Measurements from ENCODE around the gene CDY2B. TPM values are rescaled to one million over a fixed set of nuclear protein-coding genes. Genes with fewer than 3 reads are reported as not detected.
"Not testable (repeated sequence)": the region's sequence is repeated elsewhere in the genome, so short reads cannot be mapped to it uniquely, and the experiment has no call there.

CDY2B gene
- total and polyA plus RNA-seq, 9 of the 15 experiments (the other 6 are each of a cell fraction or from before 2014, with no cell fraction given): not detected

- H3K4me1 ChIP-seq (replicated peaks in 1 of 2; ENCODE audit: control insufficient read depth in 2 of 2, insufficient read depth in 2 of 2, low read length in 2 of 2); DNase-seq (ENCODE audit: extremely low read depth in 1 of 4, low spot score in 3 of 4); H3K36me3 ChIP-seq (ENCODE audit: control insufficient read depth, insufficient read depth, low read length); H3K9ac ChIP-seq (ENCODE audit: insufficient read depth in 1 of 2, low read depth in 2 of 2, low read length in 2 of 2); POLR2A ChIA-PET; H2AFZ ChIP-seq (ENCODE audit: low read depth, low read length); intact Hi-C loops (cut with micrococcal nuclease); in situ Hi-C loops (cut with MboI); H3K27me3 ChIP-seq (ENCODE audit: control insufficient read depth in 2 of 2, insufficient read depth in 2 of 2, low read length in 2 of 2); H3K79me2 ChIP-seq (ENCODE audit: control insufficient read depth, insufficient read depth, low read length); BruUV-seq (replicated peaks); H3K27ac ChIP-seq (ENCODE audit: extremely low read depth, low read depth, low read length); ATAC-seq; H3K4me3 ChIP-seq; H4K20me1 ChIP-seq (replicated peaks; ENCODE audit: control insufficient read depth, insufficient read depth, low read length); H3K4me2 ChIP-seq (ENCODE audit: insufficient read depth, low read length); CTCF ChIA-PET (ENCODE audit: low intra/inter-chr PET ratio); H3K9me3 ChIP-seq (replicated peaks; ENCODE audit: control insufficient read depth, insufficient read depth, low read depth, low read length); H3K9me1 ChIP-seq (ENCODE audit: control insufficient read depth, insufficient read depth, low read length); FAIRE-seq: not testable (repeated sequence)
- WGBS (ENCODE audit: insufficient coverage, low coverage, missing lambda C conversion rate): no CpG with 5 or more reads among the region's 3 CpGs
Measured at GRCh38 chrY:17856508-17856907, 23.5 kb downstream of the CDY2B start.

- H3K4me3 ChIP-seq; FAIRE-seq; H3K9me1 ChIP-seq (ENCODE audit: control insufficient read depth, insufficient read depth, low read length); DNase-seq (ENCODE audit: extremely low read depth in 1 of 4, low spot score in 3 of 4); BruUV-seq (replicated peaks); in situ Hi-C loops (cut with MboI); H3K9me3 ChIP-seq (replicated peaks; ENCODE audit: control insufficient read depth, insufficient read depth, low read depth, low read length); H2AFZ ChIP-seq (ENCODE audit: low read depth, low read length); intact Hi-C loops (cut with micrococcal nuclease); H3K4me2 ChIP-seq (ENCODE audit: insufficient read depth, low read length); H3K4me1 ChIP-seq (replicated peaks in 1 of 2; ENCODE audit: control insufficient read depth in 2 of 2, insufficient read depth in 2 of 2, low read length in 2 of 2); ATAC-seq; H4K20me1 ChIP-seq (replicated peaks; ENCODE audit: control insufficient read depth, insufficient read depth, low read length); H3K27me3 ChIP-seq (ENCODE audit: control insufficient read depth in 2 of 2, insufficient read depth in 2 of 2, low read length in 2 of 2); H3K27ac ChIP-seq (ENCODE audit: extremely low read depth, low read depth, low read length); H3K36me3 ChIP-seq (ENCODE audit: control insufficient read depth, insufficient read depth, low read length); CTCF ChIA-PET (ENCODE audit: low intra/inter-chr PET ratio); H3K9ac ChIP-seq (ENCODE audit: insufficient read depth in 1 of 2, low read depth in 2 of 2, low read length in 2 of 2); POLR2A ChIA-PET; H3K79me2 ChIP-seq (ENCODE audit: control insufficient read depth, insufficient read depth, low read length): not testable (repeated sequence)
- no CpG with 5 or more reads among the region's 4 CpGs for WGBS (ENCODE audit: insufficient coverage, low coverage, missing lambda C conversion rate)
Measured at GRCh38 chrY:17849131-17849530, 30.9 kb downstream of the CDY2B start.

DNA sequence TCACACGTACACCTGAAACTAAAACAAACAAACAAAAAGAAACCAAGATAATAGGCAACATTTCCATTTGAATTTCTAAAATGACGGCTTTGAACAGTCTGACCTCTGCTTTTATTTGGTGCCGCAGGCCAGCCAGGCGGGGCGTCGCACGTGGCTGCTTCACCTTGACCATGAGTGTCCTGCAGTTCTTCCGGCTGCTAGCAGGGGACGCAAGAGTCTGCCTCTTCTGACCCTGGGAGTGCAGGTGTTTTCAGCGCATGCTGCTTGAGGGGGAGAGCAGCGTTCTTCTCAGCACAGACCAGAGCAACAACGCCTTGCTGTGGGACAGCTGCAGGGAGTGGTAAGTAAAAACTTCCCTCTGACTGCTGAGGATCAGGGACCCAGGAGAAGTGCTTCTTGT is 47.9 kb downstream of the CDY2B start:
- H3K9me3 ChIP-seq (replicated peaks; ENCODE audit: control insufficient read depth, insufficient read depth, low read depth, low read length); H3K79me2 ChIP-seq (ENCODE audit: control insufficient read depth, insufficient read depth, low read length); H3K27ac ChIP-seq (ENCODE audit: extremely low read depth, low read depth, low read length); intact Hi-C loops (cut with micrococcal nuclease); H4K20me1 ChIP-seq (replicated peaks; ENCODE audit: control insufficient read depth, insufficient read depth, low read length); BruUV-seq (replicated peaks); FAIRE-seq; ATAC-seq; H3K9me1 ChIP-seq (ENCODE audit: control insufficient read depth, insufficient read depth, low read length); DNase-seq (ENCODE audit: extremely low read depth in 1 of 4, low spot score in 3 of 4); CTCF ChIA-PET (ENCODE audit: low intra/inter-chr PET ratio); H3K27me3 ChIP-seq (ENCODE audit: control insufficient read depth in 2 of 2, insufficient read depth in 2 of 2, low read length in 2 of 2); H3K4me2 ChIP-seq (ENCODE audit: insufficient read depth, low read length); H3K4me3 ChIP-seq; POLR2A ChIA-PET; H2AFZ ChIP-seq (ENCODE audit: low read depth, low read length); H3K9ac ChIP-seq (ENCODE audit: insufficient read depth in 1 of 2, low read depth in 2 of 2, low read length in 2 of 2); H3K36me3 ChIP-seq (ENCODE audit: control insufficient read depth, insufficient read depth, low read length); H3K4me1 ChIP-seq (replicated peaks in 1 of 2; ENCODE audit: control insufficient read depth in 2 of 2, insufficient read depth in 2 of 2, low read length in 2 of 2); in situ Hi-C loops (cut with MboI): not testable (repeated sequence)
- WGBS (ENCODE audit: insufficient coverage, low coverage, missing lambda C conversion rate): no CpG with 5 or more reads among the region's 12 CpGs

Data from K562 (cell line).